NCI-H146 treated with DMSO at 0.1 percent for 48 hours (cell line): ENCODE measurements around the gene ADAMTS2.

Experiments
- DNase-seq: peaks from one replicate; lab custom pipeline; 2025; ENCODE audit not compliant: unreplicated experiment; lab: John Stamatoyannopoulos, UW

Gene ADAMTS2

GRCh38 chr5:179258001-179258921 is 87.0 kb downstream of the ADAMTS2 start:
- DNase-seq, result no peak

GRCh38 chr5:179257176-179257682 is 88.0 kb downstream of the ADAMTS2 start:
- no peak for DNase-seq

GRCh38 chr5:179256328-179257175 is 88.7 kb downstream of the ADAMTS2 start:
- no peak for DNase-seq

GRCh38 chr5:179255527-179256327 is 89.5 kb downstream of the ADAMTS2 start:
- DNase-seq, result no peak

- no peak for DNase-seq
Measured at GRCh38 chr5:179254638-179255271, 90.5 kb downstream of the ADAMTS2 start.

- no peak for DNase-seq
Measured at GRCh38 chr5:179253730-179254129, 91.5 kb downstream of the ADAMTS2 start.

DNA sequence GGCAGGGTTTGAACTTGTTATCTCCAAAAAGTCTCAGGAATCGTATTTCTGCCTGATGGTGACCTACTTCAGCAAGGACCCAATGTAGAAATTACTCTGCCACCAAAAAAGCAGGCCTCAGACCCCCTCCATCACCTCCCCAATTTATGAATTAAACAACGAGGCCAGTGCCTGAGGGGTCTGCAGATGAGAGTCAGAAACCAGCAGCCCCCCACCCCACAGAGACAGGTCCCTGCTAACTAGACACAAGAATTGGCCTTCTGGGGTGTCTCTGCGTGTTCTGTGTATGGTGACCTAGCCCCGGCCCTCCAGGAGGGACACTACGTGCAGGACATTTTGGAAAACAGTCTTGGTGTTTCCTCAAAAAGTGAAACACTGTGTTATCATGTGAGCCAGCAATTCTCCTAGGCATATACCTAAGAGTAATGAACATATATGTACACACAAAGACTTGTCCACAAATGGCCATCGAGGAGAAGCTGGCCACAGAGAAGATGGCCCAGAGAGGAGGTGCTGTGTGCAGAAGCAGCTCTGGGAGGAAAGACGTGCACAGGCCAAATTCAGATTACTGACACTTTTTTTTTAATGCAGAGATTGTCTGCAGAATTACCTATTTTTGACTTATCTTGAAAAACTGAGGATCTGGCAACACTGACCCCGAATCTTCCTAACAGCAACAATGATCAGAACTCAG is 93.8 kb downstream of the ADAMTS2 start:
- DNase-seq, result no peak

GRCh38 chr5:179250561-179251225 is 94.6 kb downstream of the ADAMTS2 start:
- DNase-seq, result no peak

DNA sequence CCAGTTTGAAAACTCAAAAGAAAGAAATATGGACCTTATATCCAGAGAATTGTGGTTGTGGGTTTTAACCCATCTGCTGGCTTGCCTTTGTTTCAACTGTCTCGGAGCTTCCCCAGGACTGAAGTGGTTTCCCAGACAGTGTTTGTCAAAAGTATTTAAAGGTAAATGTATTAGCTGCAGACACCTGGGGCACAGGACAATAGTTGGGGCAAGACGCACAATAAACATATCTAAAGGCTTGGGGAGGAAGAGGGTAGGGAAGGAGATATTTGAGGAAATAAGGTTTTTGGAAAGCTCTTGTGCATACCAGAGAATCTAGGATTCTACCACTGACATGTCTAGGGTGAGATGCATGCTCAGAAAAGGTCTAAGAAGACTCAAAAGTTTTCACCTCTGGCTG is 99.0 kb downstream of the ADAMTS2 start:
- DNase-seq, result no peak

GRCh38 chr5:179245031-179245430 is 100.2 kb downstream of the ADAMTS2 start:
- DNase-seq, result no peak

- no peak for DNase-seq
Measured at GRCh38 chr5:179244044-179244443, 101.2 kb downstream of the ADAMTS2 start.

GRCh38 chr5:179243333-179243732 is 101.9 kb downstream of the ADAMTS2 start:
- no peak for DNase-seq

GRCh38 chr5:179242676-179243075 is 102.6 kb downstream of the ADAMTS2 start:
- no peak for DNase-seq

DNA sequence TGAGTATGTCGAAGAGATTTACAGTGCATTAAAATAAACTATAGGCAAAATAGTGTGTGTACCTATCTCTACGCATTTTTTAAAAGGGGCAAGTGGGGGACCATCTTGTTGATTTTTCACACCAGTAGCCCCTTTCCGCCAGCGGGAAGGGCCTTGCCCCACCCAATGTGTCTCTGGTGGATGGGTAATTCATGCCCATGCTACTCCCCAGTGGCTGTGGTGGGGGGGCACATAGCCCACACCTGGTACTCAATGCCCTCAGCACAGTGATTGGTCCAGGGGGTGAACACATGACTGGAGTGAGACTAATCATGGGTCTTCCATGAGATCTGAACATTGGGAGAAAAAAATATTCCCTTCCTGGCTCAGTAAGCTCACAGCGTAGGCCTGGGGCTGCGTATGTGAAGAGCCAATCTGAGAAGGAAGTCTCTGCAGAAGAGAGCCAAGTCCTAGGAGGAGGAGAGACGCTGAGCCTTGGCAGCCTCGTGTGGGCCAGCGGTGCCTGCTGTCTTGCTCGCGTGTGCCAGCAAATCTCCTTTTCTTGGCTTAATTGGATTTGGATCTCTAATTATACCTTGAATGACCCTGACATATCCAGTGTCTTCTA is 103.4 kb downstream of the ADAMTS2 start:
- no peak for DNase-seq

DNA sequence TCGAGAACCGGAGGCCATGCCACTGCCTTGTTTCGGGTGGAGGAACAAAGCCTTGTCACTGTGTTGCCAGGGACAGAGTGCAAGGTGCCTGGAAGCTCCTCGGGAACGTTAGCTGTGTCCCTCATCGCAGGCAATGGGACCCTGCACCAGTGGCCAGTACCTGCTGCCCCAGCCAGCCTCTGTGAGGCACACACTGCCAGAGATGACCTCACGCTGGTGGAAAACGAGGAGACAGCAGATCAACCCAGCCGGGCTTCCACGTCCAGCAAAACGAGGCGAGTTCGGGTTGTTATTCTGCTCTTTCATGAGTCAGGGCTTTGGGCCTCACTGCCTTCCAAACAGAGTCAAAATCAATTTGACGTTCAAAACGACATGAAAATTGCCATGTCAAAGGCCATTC is 104.1 kb downstream of the ADAMTS2 start:
- no peak for DNase-seq

GRCh38 chr5:179240561-179240960 is 104.7 kb downstream of the ADAMTS2 start:
- no peak for DNase-seq

- no peak for DNase-seq
Measured at GRCh38 chr5:179239256-179240135, 105.8 kb downstream of the ADAMTS2 start.

- no peak for DNase-seq
Measured at GRCh38 chr5:179238628-179238970, 106.7 kb downstream of the ADAMTS2 start.
